H1 (cell line): ENCODE results near the gene SCAMP5. TPM values are rescaled to one million over a fixed set of nuclear protein-coding genes. Genes with fewer than 3 reads are reported as not detected.

Experiments
- SUZ12 ChIP-seq: fragments of 200-600 bp; sonication (generic); IDR thresholded peaks from 2 replicates; pipeline ENCODE4 v1.6.1; 2012; ENCODE audit warnings: mild to moderate bottlenecking, inconsistent platforms, low read length, moderate library complexity, mixed read lengths
- polyA plus RNA-seq, 7 experiments: library from polyadenylated mRNA; depleted of rRNA in 3 of 7; stranded (reverse) in 5 of 7; unstranded in 2 of 7; fragments of >200 nt in 5 of 7; fragments of 200-250 nt in 2 of 7; gene quantifications; 1 replicate in 5 of 7; 2 replicates in 1 of 7; 4 replicates in 1 of 7; pipeline versions ENCODE4 v1.2.1 to v1.2.3, GENCODE V29; 2011 to 2013; ENCODE audit warnings: missing spikeins in 2 of 7, mixed read lengths in 2 of 7
- total RNA-seq: library from RNA; stranded (reverse); fragmentation: NEBNext Ultra II Directional; extraction: Animal tissue kit (Norgen Biotek cat#: 25700); gene quantifications from 2 replicates; pipeline ENCODE4 v1.2.1, GENCODE V29; 2021

Gene SCAMP5
- total and polyA plus RNA-seq, 2 of the 8 experiments (the other 6 are each of a cell fraction or from before 2014, with no cell fraction given): 55.4 to 94.7 TPM

DNA sequence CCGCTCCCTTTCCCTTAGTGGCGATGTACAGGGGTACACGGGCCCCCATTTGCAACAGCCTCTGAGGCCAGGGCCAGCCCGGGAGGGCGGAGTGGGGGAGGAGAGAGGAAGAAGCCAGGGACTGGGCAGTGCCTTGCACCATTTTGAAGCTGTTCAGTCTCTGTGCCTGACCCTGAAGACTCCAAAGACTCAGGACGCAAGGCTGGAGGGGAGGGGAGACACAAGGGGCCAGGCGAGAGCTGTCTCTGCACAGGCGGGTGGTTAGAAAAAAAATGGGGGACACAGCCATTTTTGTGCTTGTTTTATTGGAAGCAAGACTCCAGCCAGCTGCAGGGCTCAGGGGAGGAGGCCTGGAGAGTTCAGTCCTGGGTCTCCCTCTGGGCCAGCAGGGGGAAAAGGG is 40.3 kb upstream of the SCAMP5 start (continued):
- no peak for TF ChIP-seq SUZ12
